HG02759 (cell line): ENCODE data around the gene MB21D2.

ENCODE experiments used
- ATAC-seq: cut with Tn5 transposase; IDR thresholded peaks from one replicate; pipeline ENCODE4 v1.9.1; 2021; ENCODE audit warnings: mild to moderate bottlenecking, moderate library complexity; ENCODE audit not compliant: unreplicated experiment

The MB21D2 gene

DNA sequence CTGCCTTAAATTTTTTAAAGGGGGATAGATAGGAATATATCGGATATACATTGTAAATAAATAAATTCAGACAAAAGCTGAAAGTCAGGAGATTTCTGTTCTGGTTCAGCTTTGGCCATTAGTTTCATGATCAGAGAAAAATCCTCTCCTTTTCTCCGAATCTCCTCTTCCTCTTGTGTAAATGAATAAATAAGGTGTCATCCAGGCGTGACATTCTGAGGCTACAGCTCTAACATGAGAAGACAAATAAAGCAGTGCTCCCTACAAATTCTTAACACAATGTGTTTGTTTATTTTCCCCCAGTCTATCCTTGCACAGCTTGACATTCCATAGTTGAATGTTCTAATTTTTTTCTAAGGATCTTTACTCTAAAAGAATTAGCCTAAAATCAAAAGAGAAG, 9.4 kb upstream of the MB21D2 start:
- ATAC-seq: no peak

DNA sequence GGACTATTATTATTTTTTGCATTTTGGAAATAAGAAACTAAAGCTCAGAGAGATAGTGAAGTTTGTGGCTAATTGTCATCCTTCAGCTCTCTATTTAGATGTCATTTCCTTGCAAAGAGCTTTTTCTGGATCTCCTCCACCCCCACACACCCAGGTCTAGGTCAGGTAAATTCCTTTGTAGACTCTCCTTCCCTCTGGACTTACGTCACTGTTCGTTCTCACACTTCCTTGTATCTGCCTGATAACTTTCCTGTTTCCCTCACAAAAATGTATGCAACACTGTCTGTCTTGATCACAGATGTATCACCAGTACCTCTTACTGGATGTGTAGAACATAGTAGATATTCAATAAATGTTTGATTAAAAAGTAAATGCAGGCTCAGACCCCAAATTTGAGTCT, 6.1 kb upstream of the MB21D2 start:
- ATAC-seq: no peak

GRCh38 chr3:192921793-192922192, 4.1 kb upstream of the MB21D2 start:
- ATAC-seq: no peak

GRCh38 chr3:192920411-192920810, 2.8 kb upstream of the MB21D2 start:
- no peak for ATAC-seq

DNA sequence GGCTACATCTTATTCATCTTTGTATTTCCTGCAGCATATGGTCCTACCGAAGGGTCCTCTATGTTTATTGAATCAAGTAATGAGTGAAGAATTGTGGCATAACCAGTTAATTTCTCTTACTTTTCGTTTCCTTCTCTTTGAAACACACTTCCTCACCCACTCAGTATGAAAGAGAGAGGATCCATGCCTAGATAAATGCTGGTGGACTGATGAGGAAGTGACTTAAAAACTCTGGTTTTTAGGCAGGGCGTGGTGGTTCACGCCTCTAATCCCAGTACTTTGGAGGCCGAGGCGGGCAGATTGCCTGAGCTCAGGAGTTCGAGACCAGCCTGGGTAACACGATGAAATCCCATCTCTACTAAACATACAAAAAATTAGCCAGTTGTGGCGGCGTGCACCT, 2.2 kb upstream of the MB21D2 start:
- no peak for ATAC-seq

DNA sequence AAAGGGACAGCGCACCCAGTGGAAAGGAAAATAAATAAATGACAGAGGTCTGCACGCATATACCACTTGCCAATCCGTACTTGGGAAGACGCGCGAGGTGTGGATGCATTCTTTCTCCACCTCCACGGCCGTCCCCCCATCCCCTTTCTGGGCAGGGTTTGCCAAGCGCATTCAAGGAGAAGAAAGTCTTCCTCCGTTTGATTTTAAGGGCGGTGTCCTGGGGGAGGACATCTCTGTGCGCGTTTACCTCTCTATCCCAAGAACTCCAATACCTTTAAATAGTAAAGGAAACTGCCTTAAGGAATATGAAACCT, 576 bp upstream of the MB21D2 start:
- ATAC-seq: no peak

DNA sequence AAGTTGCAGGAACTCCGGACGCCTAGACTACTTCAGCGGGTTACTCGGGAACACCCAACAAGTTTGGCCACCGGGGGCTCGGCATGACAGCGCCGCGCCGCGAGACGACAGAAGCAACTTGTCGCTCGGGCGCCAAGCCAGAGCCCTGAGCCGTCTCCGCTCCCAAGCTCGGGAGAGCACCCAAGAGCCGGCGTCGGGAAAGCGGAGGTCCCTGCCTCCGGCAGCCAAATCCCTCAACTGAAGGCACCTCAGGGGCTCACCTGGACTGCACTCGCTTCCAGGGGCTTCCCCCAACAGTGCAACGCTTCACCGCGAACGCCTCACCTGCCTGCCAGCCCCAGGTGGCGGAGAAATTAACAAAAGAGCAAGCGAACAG, 640 bp downstream of the MB21D2 start:
- peak; percentile 33 for ATAC-seq

- no peak for ATAC-seq
Measured at GRCh38 chr3:192916371-192917027, 1.2 kb downstream of the MB21D2 start.

DNA sequence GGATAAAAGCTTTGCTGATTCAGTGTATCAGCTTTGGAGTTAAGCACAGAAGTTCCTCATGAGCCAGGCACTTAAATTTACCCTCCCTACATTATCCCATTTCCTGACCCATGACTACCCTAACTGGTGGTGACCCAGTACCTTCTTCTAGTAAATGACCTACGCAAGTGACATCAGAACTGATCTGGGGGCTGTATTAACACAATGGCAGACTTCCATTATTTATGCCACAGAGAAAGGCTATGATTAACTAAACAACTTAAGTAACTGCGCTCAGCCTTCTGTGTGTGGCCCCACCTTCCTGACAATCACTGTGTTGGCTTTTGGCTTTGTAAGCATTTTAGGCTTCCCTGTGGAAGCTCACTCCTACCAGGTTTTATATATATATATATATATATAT, 1.9 kb downstream of the MB21D2 start:
- ATAC-seq: no peak

DNA sequence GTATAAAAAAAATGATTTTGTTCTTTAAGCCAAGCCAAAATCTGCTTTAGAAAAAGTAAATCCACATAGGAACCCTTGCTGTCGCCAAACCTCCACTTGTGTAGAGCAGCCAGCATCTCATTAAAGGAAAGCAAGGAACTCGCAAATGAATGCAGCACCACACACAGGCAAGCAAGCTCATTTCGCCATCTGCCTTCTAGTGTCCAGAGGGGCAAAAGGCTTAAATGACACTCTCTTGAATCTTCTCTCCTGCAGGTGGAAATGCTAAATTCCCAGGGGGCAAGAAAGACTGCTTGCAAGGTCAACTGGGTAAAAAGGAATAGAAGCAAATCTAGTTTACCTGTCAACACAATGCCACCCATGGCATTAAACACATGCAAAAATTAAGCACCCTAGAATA, 2.4 kb downstream of the MB21D2 start:
- peak; percentile 18 for ATAC-seq

DNA sequence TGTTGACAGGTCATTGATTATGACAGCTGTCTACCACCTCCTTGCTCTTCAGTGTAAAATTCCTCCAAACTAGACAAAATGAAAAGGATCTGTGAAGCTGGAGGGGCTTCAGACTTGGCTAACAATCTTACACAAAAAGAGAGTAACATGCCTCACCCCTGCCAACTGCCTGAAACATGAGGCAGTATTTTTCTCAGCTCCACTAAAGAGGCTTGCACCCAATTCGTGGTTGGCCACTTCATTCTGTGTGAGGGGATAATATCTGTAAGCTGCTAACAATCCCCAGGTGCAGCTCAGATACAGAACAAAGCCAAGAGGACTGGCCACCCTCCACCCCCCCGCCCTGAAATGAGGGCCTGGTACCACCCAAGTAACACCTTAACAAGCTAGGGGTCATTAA, 2.8 kb downstream of the MB21D2 start:
- ATAC-seq: no peak

DNA sequence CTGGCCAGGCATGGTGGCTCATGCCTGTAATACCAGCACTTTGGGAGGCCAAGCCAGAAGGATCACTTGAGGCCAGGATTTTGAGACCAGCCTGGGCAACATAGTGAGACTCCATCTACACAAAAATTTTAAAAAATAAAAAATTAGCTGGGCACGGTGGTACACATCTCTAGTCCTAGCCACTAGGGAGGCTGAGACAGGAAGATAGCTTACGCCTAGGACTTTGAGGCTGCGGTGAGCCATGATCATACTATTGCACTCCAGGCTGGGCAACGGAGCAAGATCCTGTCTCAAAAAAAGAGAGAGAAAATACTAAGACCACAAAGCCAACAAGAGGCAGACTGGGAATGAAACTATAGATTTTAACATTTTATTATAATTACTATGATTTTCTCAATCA, 4.1 kb downstream of the MB21D2 start:
- ATAC-seq: no peak

DNA sequence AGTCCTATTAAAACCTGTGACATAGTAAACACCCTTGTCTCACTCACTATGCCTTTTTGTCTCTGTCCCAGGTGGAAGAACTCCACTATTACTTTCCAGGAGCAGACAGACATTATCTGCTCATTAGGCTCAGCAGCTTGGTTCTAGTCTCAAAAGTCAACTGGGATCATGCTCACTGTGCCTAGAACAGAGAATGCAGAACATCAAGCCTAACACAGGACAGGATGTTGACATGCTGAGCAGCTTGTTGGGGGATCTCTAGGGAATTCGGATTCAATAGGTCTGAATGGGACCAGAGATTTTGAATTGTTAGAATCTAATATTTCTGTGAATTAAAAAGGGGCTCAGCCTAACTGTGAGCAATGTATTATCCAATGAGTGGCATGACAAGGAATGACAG, 6.4 kb downstream of the MB21D2 start:
- no peak for ATAC-seq

- no peak for ATAC-seq
Measured at GRCh38 chr3:192907784-192908183, 9.9 kb downstream of the MB21D2 start.

DNA sequence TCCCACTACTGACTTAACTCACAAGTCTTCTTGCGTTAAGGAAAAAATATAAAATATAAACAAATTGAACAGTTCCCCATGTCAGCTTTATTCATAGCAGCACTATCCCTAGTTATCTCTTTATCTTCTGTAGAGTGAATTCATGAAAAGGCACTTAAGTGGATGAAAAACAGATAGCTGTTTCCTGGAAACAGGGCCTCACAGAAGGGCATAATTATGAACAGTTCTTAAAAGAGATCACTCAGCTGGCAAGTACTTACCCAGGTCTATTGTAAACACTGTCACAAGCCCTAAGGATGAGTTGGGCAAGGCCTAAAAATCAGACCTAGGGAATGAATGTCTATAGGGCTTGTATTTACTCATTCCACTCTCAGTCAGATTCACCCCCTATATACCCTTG, 10.7 kb downstream of the MB21D2 start:
- ATAC-seq: no peak

DNA sequence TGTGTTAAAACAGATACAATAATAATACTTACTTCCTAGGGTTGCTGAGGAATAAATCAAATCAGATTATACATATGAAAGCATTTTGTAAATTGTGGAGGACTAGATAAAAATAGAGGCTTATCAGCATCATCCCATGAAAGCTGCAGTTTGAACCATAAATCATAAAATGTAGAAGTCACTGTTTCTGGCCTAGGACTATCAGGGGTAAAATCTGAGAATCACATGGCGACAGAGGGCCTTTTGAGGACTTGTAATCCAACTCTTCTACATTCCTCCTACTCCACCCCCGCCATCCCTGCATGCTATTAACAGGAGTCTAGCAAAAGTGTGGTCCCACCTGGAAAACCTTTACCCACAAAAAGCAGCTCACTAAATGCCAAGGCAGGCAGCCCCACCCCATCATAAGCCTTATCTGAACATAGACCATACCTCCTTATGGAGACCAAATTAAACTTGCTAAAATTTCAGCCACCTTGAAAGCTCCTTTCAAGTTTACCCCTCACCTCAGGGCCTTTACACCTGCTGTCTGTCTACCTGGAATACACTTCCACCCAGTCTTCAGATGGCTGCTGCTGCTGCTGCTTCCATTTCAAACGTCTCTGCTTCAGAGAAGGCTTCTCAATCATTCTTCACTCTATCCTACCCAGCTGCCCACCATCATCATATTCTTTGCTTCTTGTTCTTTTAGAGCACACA, 11.5 kb downstream of the MB21D2 start:
- no peak for ATAC-seq

- no peak for ATAC-seq
Measured at GRCh38 chr3:192904632-192905289, 12.9 kb downstream of the MB21D2 start.

DNA sequence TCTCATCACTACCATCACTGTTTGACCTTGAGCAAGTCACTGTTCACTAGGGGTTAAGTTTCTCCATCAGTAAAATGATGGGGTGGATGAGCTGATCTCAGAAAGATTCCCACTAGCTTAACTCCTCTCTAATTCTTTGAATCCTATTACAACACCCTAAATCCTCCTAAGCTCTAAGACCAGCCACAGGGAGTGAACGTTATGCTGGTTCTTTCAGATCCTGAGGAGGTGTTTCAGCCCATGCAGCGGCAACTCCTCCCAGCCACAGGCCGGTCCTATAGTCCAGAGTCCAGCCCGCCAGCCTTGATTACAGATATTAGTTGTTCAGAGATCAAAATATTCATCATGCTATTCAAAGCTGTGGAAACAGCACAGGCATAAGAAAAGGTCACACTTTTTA, 15.1 kb downstream of the MB21D2 start:
- ATAC-seq: no peak

DNA sequence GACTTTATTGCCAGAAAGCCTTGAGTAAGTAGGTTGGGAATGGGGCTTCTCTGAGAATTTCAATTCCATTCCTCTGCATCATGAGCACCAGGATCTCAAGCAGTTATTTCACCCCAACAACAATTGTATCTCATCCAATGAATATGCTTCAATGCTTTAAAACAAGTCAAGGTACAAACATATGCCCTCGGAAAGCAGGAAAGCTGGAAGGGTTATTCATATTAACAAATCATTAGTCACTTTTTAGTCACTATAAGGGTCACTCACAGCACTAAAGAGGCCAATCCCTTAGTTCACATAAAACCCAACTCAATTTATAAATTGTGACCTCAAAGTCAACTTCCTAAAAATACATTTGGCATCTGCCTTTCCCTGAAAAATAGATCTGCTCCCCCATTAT, 16.2 kb downstream of the MB21D2 start:
- ATAC-seq: no peak

GRCh38 chr3:192899540-192899982, 18.1 kb downstream of the MB21D2 start:
- ATAC-seq: no peak

- ATAC-seq: no peak
Measured at GRCh38 chr3:192897005-192897404, 20.7 kb downstream of the MB21D2 start.

- ATAC-seq: no peak
Measured at GRCh38 chr3:192896208-192896607, 21.4 kb downstream of the MB21D2 start.
